HEK293 (cell line): ENCODE measurements around the gene CLVS2.

Source experiments
- CTCF ChIA-PET: fragments of 350-600 bp; formaldehyde crosslinking; extraction: SDS; loops from one replicate; lab custom pipeline; 2021; ENCODE audit warnings: antibody characterized with exemption; lab: Yijun Ruan, JAX
- POLR2A ChIA-PET: fragments of 300-600 bp; formaldehyde crosslinking; extraction: SDS; loops from one replicate; lab custom pipeline; 2020; ENCODE audit warnings: antibody characterized with exemption, inconsistent platforms; lab: Yijun Ruan, JAX
- H3K27ac ChIP-seq: fragments of 200-500 bp; sonication (Bioruptor generic); 2 replicates; pipeline ENCODE4 v1.5.1; 2014; ENCODE audit warnings: low read depth, low read length, control low read depth, inconsistent platforms; ENCODE audit errors: extremely low read depth
- H3K36me3 ChIP-seq, 2 experiments: fragments of 200-500 bp in 1 of 2; sonication (Bioruptor generic) in 1 of 2; 1 replicate in 1 of 2; 2 replicates in 1 of 2; pipeline ENCODE4 v1.5.1; 2014 to 2017; ENCODE audit warnings: inconsistent platforms in 2 of 2, low read length in 2 of 2; ENCODE audit not compliant: control insufficient read depth in 2 of 2, insufficient read depth in 1 of 2
- H3K4me1 ChIP-seq: fragments of 200-500 bp; sonication (Bioruptor generic); 2 replicates; pipeline ENCODE4 v1.5.1; 2014; ENCODE audit warnings: mild to moderate bottlenecking, low read length, inconsistent platforms; ENCODE audit not compliant: control insufficient read depth, insufficient read depth
- H3K4me3 ChIP-seq: 2 replicates; pipeline ENCODE4 v1.5.1; 2011; ENCODE audit warnings: low read depth, mild to moderate bottlenecking, control low read depth, low read length, moderate library complexity
- H3K9me3 ChIP-seq: fragments of 200-500 bp; sonication (Bioruptor generic); 2 replicates; pipeline ENCODE4 v1.5.1; 2014; ENCODE audit warnings: low read depth, low read length, inconsistent platforms; ENCODE audit not compliant: control insufficient read depth, insufficient read depth
- ELK4 ChIP-seq: IDR thresholded peaks from 2 replicates; pipeline ENCODE4 v1.6.1; 2011; ENCODE audit warnings: mild to moderate bottlenecking, low read depth, low read length, borderline replicate concordance
- GLI2 ChIP-seq: fragments of 450-650 bp; formaldehyde crosslinking; IDR thresholded peaks from 2 replicates; pipeline ENCODE4; 2017; ENCODE audit warnings: missing biosample characterization, missing genetic modification characterization, low read depth, borderline replicate concordance
- HIC1 ChIP-seq: fragments of 450-650 bp; formaldehyde crosslinking; IDR thresholded peaks from 2 replicates; pipeline ENCODE4 v1.5.1; 2016; ENCODE audit warnings: missing biosample characterization, missing genetic modification characterization
- HOXC10 ChIP-seq: sonication (generic); formaldehyde crosslinking; IDR thresholded peaks from 2 replicates; pipeline ENCODE4 v1.8.1; 2023; ENCODE audit warnings: mild to moderate bottlenecking, missing genetic modification reagents
- HOXD13 ChIP-seq: sonication (generic); formaldehyde crosslinking; IDR thresholded peaks from 2 replicates; pipeline ENCODE4 v1.8.0; 2022; ENCODE audit warnings: missing genetic modification reagents, borderline replicate concordance
- MYNN ChIP-seq: fragments of 450-650 bp; formaldehyde crosslinking; IDR thresholded peaks from 2 replicates; pipeline ENCODE4 v1.5.1; 2016; ENCODE audit warnings: missing biosample characterization, missing genetic modification characterization, borderline replicate concordance
- OVOL3 ChIP-seq: fragments of 450-650 bp; formaldehyde crosslinking; IDR thresholded peaks from 2 replicates; pipeline ENCODE4 v1.5.1; 2016; ENCODE audit warnings: missing biosample characterization, missing genetic modification characterization
- PBX3 ChIP-seq: sonication (generic); formaldehyde crosslinking; IDR thresholded peaks from 2 replicates; pipeline ENCODE4 v1.8.1; 2022; ENCODE audit warnings: mild to moderate bottlenecking, moderate library complexity, missing genetic modification reagents
- SP2 ChIP-seq: fragments of 450-650 bp; formaldehyde crosslinking; IDR thresholded peaks from 2 replicates; pipeline ENCODE4 v1.5.1; 2016; ENCODE audit warnings: missing biosample characterization, missing genetic modification characterization
- SP3 ChIP-seq: fragments of 450-650 bp; formaldehyde crosslinking; IDR thresholded peaks from 2 replicates; pipeline ENCODE4 v1.5.1; 2016; ENCODE audit warnings: missing biosample characterization, missing genetic modification characterization
- TRIM28 ChIP-seq: IDR thresholded peaks from 2 replicates; pipeline ENCODE4 v1.6.1; 2011; ENCODE audit warnings: low read length, control low read depth, borderline replicate concordance
- ZFHX2 ChIP-seq: fragments of 450-650 bp; formaldehyde crosslinking; conservative IDR thresholded peaks from 2 replicates; pipeline ENCODE4 v1.5.1; 2016; ENCODE audit warnings: missing biosample characterization, missing genetic modification characterization
- ZNF114 ChIP-seq: fragments of 450-650 bp; formaldehyde crosslinking; IDR thresholded peaks from 2 replicates; pipeline ENCODE4 v1.5.0; 2017; ENCODE audit warnings: missing biosample characterization, missing genetic modification characterization
- ZNF157 ChIP-seq: fragments of 450-650 bp; formaldehyde crosslinking; IDR thresholded peaks from 2 replicates; pipeline ENCODE4 v1.5.1; 2016; ENCODE audit warnings: missing biosample characterization, missing genetic modification characterization
- ZNF16 ChIP-seq: fragments of 450-650 bp; formaldehyde crosslinking; IDR thresholded peaks from 2 replicates; pipeline ENCODE4 v1.5.1; 2016; ENCODE audit warnings: low read depth, missing biosample characterization, missing genetic modification characterization
- ZNF221 ChIP-seq: fragments of 450-650 bp; formaldehyde crosslinking; IDR thresholded peaks from 2 replicates; pipeline ENCODE4 v1.5.1; 2017; ENCODE audit warnings: missing biosample characterization, missing genetic modification characterization, borderline replicate concordance
- ZNF26 ChIP-seq: fragments of 450-650 bp; formaldehyde crosslinking; IDR thresholded peaks from 2 replicates; pipeline ENCODE4 v1.5.1; 2016; ENCODE audit warnings: missing biosample characterization, missing genetic modification characterization
- ZNF302 ChIP-seq: fragments of 450-650 bp; formaldehyde crosslinking; IDR thresholded peaks from 2 replicates; pipeline ENCODE4 v1.5.1; 2016; ENCODE audit warnings: missing biosample characterization, missing genetic modification characterization, low read depth
- ZNF335 ChIP-seq: fragments of 450-650 bp; formaldehyde crosslinking; conservative IDR thresholded peaks from 2 replicates; pipeline ENCODE4 v1.5.1; 2016; ENCODE audit warnings: missing biosample characterization, missing genetic modification characterization
- ZNF391 ChIP-seq: fragments of 450-650 bp; formaldehyde crosslinking; IDR thresholded peaks from 2 replicates; pipeline ENCODE4 v1.5.1; 2016; ENCODE audit warnings: low read depth, missing biosample characterization, missing genetic modification characterization, borderline replicate concordance
- ZNF416 ChIP-seq: fragments of 450-650 bp; formaldehyde crosslinking; IDR thresholded peaks from 2 replicates; pipeline ENCODE4 v1.5.1; 2016; ENCODE audit warnings: missing biosample characterization, missing genetic modification characterization
- ZNF701 ChIP-seq: fragments of 450-650 bp; formaldehyde crosslinking; IDR thresholded peaks from 2 replicates; pipeline ENCODE4 v1.5.1; 2016; ENCODE audit warnings: missing biosample characterization, missing genetic modification characterization
- ZNF777 ChIP-seq: fragments of 450-650 bp; formaldehyde crosslinking; IDR thresholded peaks from 2 replicates; pipeline ENCODE4 v1.5.1; 2017; ENCODE audit warnings: missing biosample characterization, missing genetic modification characterization, borderline replicate concordance
- ZNF792 ChIP-seq: fragments of 450-650 bp; formaldehyde crosslinking; IDR thresholded peaks from 2 replicates; pipeline ENCODE4 v1.5.1; 2016; ENCODE audit warnings: missing biosample characterization, missing genetic modification characterization
- ZSCAN23 ChIP-seq: fragments of 450-650 bp; formaldehyde crosslinking; IDR thresholded peaks from 2 replicates; pipeline ENCODE4 v1.5.1; 2016; ENCODE audit warnings: missing biosample characterization, missing genetic modification characterization
- ZSCAN30 ChIP-seq: fragments of 450-650 bp; IDR thresholded peaks from 2 replicates; pipeline ENCODE4 v1.5.1; 2018; ENCODE audit warnings: missing biosample characterization, mild to moderate bottlenecking, missing genetic modification characterization, moderate library complexity
- TF ChIP-seq, protein P1 (sequence below): fragments of 450-650 bp; formaldehyde crosslinking; IDR thresholded peaks from 2 replicates; pipeline ENCODE4 v1.5.1; 2016; ENCODE audit warnings: missing biosample characterization, missing genetic modification characterization, borderline replicate concordance

Gene CLVS2

GRCh38 chr6:122977180-122977579, 18.9 kb upstream of the CLVS2 start (continued):
- TF ChIP-seq PBX3 (CRISPR knock-in tag) (no peak), ZNF26 (no peak), ZNF701 (no peak), ZNF792 (tag by site-specific recombination) (no peak), ZNF391 (tag by site-specific recombination) (no peak), ZNF221 (tag by site-specific recombination) (no peak), ELK4 (no peak), SP2 (tag by site-specific recombination) (no peak), ZNF416 (tag by site-specific recombination) (no peak), ZNF335 (tag by site-specific recombination) (no peak), ZNF777 (tag by site-specific recombination) (no peak), SP3 (no peak), ZSCAN30 (no peak)
- TF ChIP-seq, protein P1, sequence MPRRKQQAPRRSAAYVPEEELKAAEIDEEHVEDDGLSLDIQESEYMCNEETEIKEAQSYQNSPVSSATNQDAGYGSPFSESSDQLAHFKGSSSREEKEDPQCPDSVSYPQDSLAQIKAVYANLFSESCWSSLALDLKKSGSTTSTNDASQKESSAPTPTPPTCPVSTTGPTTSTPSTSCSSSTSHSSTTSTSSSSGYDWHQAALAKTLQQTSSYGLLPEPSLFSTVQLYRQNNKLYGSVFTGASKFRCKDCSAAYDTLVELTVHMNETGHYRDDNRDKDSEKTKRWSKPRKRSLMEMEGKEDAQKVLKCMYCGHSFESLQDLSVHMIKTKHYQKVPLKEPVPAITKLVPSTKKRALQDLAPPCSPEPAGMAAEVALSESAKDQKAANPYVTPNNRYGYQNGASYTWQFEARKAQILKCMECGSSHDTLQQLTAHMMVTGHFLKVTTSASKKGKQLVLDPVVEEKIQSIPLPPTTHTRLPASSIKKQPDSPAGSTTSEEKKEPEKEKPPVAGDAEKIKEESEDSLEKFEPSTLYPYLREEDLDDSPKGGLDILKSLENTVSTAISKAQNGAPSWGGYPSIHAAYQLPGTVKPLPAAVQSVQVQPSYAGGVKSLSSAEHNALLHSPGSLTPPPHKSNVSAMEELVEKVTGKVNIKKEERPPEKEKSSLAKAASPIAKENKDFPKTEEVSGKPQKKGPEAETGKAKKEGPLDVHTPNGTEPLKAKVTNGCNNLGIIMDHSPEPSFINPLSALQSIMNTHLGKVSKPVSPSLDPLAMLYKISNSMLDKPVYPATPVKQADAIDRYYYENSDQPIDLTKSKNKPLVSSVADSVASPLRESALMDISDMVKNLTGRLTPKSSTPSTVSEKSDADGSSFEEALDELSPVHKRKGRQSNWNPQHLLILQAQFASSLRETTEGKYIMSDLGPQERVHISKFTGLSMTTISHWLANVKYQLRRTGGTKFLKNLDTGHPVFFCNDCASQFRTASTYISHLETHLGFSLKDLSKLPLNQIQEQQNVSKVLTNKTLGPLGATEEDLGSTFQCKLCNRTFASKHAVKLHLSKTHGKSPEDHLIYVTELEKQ = no peak

DNA sequence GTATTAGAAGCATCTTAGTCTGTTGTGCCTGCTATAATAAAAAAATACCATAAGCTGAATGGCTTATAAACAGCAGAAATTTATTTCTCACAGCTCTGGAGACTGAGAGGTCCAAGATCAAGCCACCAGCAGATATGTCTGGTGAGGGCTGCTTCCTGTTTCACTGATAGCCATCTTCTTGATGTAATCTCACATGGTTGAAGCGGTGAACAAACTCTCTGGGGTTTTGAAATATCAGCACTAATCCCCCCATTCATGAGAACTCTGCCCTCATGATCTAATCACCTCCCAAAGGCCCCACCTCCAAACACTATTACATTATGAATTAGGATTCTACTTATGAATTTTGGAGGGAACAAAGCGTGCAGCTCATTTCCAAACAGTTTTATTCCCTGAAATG, 11.6 kb upstream of the CLVS2 start:
- H3K27ac ChIP-seq = no peak overlapping the region
- no peaks in the 10 kb centered on the region for H3K9me3 ChIP-seq
- POLR2A ChIA-PET = no interaction called here
- CTCF ChIA-PET = interaction anchor here (0.5 kb wide), 1 partner anchor 13 kb away, joined by 3 read pairs; no protein-coding TSS in a partner anchor
- H3K36me3 ChIP-seq = no peaks in the 10 kb centered on the region
- no peak overlapping the region for H3K4me3 ChIP-seq
- H3K4me1 ChIP-seq = no peaks in the 10 kb centered on the region
- no peak for TF ChIP-seq MYNN (tag by site-specific recombination)
- no peak for TF ChIP-seq ZNF16 (tag by site-specific recombination)
- no peak for TF ChIP-seq OVOL3 (tag by site-specific recombination)
- no peak for TF ChIP-seq HOXC10 (CRISPR knock-in tag)
- TF ChIP-seq ZSCAN23 (tag by site-specific recombination) = no peak
- no peak for TF ChIP-seq HIC1
- TF ChIP-seq GLI2 (tag by site-specific recombination) = no peak
- TF ChIP-seq ZNF114 = no peak
- no peak for TF ChIP-seq TRIM28
- no peak for TF ChIP-seq HOXD13 (CRISPR knock-in tag)
- TF ChIP-seq ZNF157 (tag by site-specific recombination) = no peak
- no peak for TF ChIP-seq ZFHX2 (tag by site-specific recombination)
- TF ChIP-seq ZNF302 (tag by site-specific recombination) = no peak
